Superior temporal gyrus (tissue), 1 donor: ENCODE data around the gene LONRF3.

Experiments used
- DNase-seq: peaks from one replicate; pipeline ENCODE4 v3.0.0-alpha.2; 2016; ENCODE audit errors: extremely low spot score

Gene LONRF3

DNA sequence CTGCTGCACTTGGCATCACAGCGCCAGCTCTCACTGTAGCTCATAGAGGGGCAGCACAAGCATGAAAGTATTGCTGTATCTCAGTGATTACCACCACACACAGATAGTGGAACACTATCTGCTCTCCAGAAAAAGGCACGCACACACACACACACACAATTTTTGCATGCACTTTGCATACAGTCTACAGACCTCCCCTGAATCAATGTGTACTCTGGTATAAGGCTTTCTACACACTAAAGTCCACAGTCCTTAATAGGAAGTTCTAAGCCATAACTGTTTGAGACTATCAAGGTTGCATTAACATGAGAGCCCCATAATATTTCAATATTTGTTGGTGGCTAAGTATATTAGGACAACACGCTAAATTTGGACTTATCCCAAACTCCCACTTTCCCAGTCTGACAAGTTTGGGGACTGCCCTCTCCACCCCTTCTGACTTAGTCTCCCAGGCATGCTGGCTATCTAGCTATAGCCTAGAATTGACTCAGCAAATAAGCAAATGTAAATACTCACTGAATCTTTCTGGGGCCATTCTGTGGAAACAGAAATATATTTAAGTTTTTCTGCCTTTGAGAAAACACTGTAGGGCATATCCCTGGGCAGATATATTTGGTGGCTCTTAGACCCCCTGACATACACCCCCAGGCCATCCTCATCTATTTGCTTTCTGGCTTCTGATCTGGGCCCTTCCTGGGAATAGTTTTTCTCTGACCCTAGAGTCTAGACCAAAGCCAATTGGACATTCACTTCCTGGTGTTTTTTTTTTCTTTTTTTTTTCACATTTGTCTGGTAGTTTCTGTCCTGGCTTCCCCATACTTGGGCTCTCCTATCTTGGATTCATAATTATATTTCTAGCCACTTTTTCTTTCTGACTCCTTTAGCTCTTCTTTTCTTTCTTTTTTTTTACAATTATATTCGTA, 62.0 kb downstream of the LONRF3 start:
- DNase-seq, result no peak

DNA sequence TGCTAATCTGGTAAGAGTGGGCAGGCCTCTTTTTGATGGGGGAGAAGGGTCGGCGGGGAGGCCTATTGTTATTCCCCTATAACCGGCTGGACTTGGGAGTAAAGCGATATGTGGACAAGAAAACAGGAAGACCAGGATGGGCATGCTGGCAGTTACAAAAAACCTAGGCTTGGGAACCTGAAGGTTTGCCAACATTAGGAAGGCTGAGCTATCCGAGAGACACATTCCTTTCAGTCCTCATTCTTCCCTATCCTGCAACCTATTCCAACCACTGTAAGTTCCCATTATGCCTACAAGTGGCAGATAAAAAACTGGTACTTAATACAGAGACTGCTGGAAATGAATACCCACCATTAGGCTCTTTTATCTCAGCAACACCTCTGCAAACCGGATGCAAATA, 66.0 kb downstream of the LONRF3 start:
- no peak for DNase-seq

DNA sequence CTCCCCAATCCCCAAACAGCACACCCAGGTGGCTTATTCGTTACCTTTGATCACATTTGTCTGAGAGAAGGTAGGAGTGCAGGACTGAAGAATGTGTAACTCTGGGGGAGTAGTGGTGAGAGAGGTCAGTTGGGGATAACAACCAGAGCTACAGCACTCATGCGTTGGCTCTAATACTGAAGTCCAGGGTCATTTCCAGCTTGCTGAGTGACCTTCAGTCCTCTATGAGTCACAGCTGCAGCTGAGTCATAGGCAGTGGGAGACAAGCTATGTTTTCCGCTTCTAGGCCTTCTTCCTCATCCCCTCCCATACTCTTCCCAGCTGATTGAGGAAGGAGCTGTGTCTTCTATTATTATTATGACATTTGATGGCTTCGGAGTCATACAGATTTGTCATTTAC, 66.8 kb downstream of the LONRF3 start:
- no peak for DNase-seq

DNA sequence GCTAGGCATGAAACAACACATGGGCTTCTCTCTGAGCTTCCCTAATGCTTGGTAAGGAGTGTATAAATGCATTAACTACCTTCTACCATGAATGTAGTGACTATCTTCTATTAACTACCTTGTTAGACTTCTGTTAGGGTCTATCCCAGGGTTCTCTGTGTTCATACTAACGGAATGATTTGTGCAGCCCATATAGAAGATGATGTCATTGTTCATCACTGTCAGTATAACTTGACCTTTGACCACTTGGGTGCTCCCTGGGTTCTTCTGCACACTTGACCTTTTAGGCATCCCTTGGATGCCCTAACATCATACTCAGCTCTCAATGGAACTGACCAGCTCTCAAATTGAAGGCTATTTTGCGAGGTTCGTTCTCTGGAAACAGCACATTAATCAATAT, 67.6 kb downstream of the LONRF3 start:
- DNase-seq, result no peak

- no peak for DNase-seq
These were observed 68.6 kb downstream of the LONRF3 start for GRCh38 chrX:119042996-119043395.

- no peak for DNase-seq
These were observed 71.5 kb downstream of the LONRF3 start for GRCh38 chrX:119045884-119046283.

DNA sequence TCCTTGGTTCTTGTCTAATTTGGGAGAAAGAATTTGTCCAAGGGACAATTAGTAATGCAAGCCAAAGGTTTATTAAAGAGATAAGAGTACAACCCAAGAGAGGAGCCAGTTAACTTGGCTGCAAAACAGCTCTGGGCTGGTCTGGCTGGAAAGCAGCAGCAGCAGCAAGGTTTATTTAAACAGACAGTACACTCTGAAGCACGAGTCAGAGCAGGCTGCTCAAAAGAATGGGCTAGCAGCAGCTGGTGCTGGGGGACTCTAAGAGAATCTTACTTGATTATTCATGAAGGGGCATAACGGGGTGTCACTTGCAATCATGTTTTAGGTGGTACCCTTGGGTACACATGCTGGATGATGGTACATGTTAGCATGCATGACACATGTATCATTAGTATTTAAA, 81.3 kb downstream of the LONRF3 start:
- DNase-seq, result no peak

DNA sequence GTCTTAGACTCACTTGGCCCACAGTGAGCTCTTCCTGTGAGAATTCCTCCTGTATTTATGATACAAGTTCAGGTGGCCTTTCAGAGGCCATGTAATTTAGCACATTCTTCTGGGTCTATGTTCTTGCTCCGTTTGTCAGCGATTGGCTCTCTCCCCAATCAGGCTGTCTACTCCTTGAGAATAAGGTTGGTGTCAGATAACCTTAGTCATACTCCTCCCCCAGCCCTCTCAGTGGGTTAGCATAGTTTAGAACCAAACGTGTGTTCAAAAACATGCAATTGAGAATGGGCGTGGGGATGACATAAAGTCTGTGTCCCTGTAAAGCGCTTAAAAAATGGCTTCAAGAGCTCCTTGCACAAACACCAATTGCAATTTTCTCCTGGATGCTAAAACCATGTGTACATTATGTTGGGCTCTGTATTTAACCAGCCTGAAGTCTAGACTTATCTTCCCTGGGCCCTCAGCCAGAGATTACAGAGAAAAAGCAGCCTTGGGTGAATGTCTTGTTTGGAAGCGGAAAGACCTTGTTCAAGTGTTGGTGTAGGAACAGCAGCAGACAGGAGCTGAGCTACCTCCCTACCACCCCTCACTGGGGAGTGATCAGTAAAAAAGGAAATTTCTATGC, 88.4 kb downstream of the LONRF3 start:
- no peak for DNase-seq

GRCh38 chrX:119063428-119063827, 89.0 kb downstream of the LONRF3 start:
- no peak for DNase-seq

DNA sequence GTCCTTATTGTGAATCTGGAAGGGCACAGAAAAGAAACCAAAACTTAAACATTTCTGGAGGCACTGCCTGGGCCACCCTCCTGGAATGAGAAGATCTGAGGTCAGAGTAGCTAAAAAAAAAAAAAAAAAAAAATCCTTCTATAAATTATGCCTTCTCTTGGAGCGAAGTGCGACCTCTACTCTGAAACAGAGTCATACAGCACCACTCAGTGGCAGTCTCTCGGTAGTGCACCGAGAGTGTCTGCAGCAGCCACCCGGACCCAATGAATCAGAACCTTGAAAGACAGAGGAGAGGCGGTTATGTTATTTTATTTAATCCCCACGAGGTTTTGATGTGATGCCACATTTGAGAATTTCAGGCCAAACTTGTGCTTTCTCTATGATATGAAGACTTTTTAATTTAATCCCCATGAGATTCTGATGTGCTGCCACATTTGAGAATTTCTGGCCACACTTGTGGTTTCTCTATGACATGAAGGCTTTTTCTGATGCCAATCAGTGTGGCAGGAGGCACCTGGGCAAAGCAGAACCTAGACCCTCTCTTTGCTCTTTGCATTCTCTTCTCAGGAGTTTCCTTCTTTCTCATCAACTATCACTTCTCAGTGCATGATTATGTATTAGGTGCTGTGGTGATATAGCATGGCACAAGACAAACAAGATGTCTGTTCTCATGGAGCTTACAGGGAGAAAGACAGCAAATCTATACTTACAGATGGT, 92.8 kb downstream of the LONRF3 start:
- DNase-seq, result peak; percentile 69
